Duodenal mucosa (tissue), 2 donors: ENCODE results near the gene PYGM.

Experiments
- H3K27ac ChIP-seq: one replicate; pipeline ENCODE4 v1.7.0; 2013; ENCODE audit warnings: low read depth, low read length
- H3K27me3 ChIP-seq, 2 donors: one replicate each; pipeline ENCODE4 v1.7.0; 2013; ENCODE audit warnings: low read length in 2 of 2, control low read depth in 1 of 2; ENCODE audit not compliant: insufficient read depth in 2 of 2, control insufficient read depth in 1 of 2
- H3K36me3 ChIP-seq, 2 donors: one replicate each; pipeline ENCODE4 v1.7.0; 2013; ENCODE audit warnings: low read length in 2 of 2, control low read depth in 1 of 2; ENCODE audit not compliant: insufficient read depth in 2 of 2, control insufficient read depth in 1 of 2
- H3K4me1 ChIP-seq, 2 donors: one replicate each; pipeline ENCODE4 v1.7.0; 2013; ENCODE audit warnings: low read length in 2 of 2, control low read depth in 1 of 2; ENCODE audit not compliant: insufficient read depth in 2 of 2, control insufficient read depth in 1 of 2
- H3K4me3 ChIP-seq, 2 donors: one replicate each; pipeline ENCODE4 v1.7.0; 2013; ENCODE audit warnings: low read length in 2 of 2, low read depth in 1 of 2
- H3K9ac ChIP-seq, 2 donors: one replicate each; pipeline ENCODE4 v1.7.0; 2013; ENCODE audit warnings: low read length in 2 of 2, low read depth in 1 of 2
- H3K9me3 ChIP-seq, 2 donors: one replicate each; pipeline ENCODE4 v1.7.0; 2013; ENCODE audit warnings: low read length in 2 of 2, control low read depth in 1 of 2; ENCODE audit not compliant: control insufficient read depth in 1 of 2

The PYGM gene

GRCh38 chr11:64723117-64723906 lies 36.5 kb downstream of the PYGM start, which contains the start of gene NRXN2:
Gene NRXN2, minus strand, starts transcription at chr11:64723197. Its CDS starts 9,498 bp downstream, at chr11:64713699.
- H3K27ac ChIP-seq: peak within 1 kb of the TSS; percentile 3
- H3K9ac ChIP-seq: no peak within 1 kb of the TSS
- H3K4me1 ChIP-seq: no peaks in the 10 kb centered on the region
- H3K27me3 ChIP-seq: peaks cover 20 to 29% of the 10 kb centered on the region in 2 donors
- peak within 1 kb of the TSS; percentile 56 to 62 for H3K4me3 ChIP-seq
- H3K9me3 ChIP-seq: no peaks in the 10 kb centered on the region
- H3K36me3 ChIP-seq: no peaks in the 10 kb centered on the region

- no peak overlapping the region for H3K27ac ChIP-seq
- no peaks in the 10 kb centered on the region for H3K9me3 ChIP-seq
- no peaks in the 10 kb centered on the region for H3K36me3 ChIP-seq
- no peak overlapping the region for H3K9ac ChIP-seq
- H3K27me3 ChIP-seq: peaks cover 28 to 37% of the 10 kb centered on the region in 2 donors
- H3K4me3 ChIP-seq: no peak overlapping the region
- H3K4me1 ChIP-seq: no peaks in the 10 kb centered on the region
Measured at GRCh38 chr11:64722141-64723065, 37.4 kb downstream of the PYGM start.

- Histone ChIP-seq H3K9ac (no peak overlapping the region), H3K27ac (no peak overlapping the region), H3K9me3 (no peaks in the 10 kb centered on the region), H3K27me3 (peaks cover 39 to 47% of the 10 kb centered on the region in 2 donors), H3K4me3 (no peak overlapping the region), H3K36me3 (no peaks in the 10 kb centered on the region), H3K4me1 (no peaks in the 10 kb centered on the region)
Measured at GRCh38 chr11:64721359-64721699, 38.4 kb downstream of the PYGM start.

- Histone ChIP-seq H3K9me3 (no peaks in the 10 kb centered on the region), H3K27ac (no peak overlapping the region), H3K36me3 (no peaks in the 10 kb centered on the region), H3K9ac (no peak overlapping the region), H3K27me3 (peaks cover 43 to 51% of the 10 kb centered on the region in 2 donors), H3K4me3 (no peak overlapping the region), H3K4me1 (no peaks in the 10 kb centered on the region)
Measured at GRCh38 chr11:64720640-64721358, 39.0 kb downstream of the PYGM start.

- H3K9me3 ChIP-seq: no peaks in the 10 kb centered on the region
- no peak overlapping the region for H3K27ac ChIP-seq
- no peaks in the 10 kb centered on the region for H3K4me1 ChIP-seq
- H3K27me3 ChIP-seq: peaks cover 49 to 57% of the 10 kb centered on the region in 2 donors
- H3K4me3 ChIP-seq: no peak overlapping the region
- no peaks in the 10 kb centered on the region for H3K36me3 ChIP-seq
- no peak overlapping the region for H3K9ac ChIP-seq
Measured at GRCh38 chr11:64720167-64720566, 39.6 kb downstream of the PYGM start.

- H3K27me3 ChIP-seq: peaks cover 56 to 65% of the 10 kb centered on the region in 2 donors
Measured at GRCh38 chr11:64719406-64719805, 40.4 kb downstream of the PYGM start.

GRCh38 chr11:64718780-64719124 lies 41.0 kb downstream of the PYGM start:
- H3K4me3 ChIP-seq: no peak overlapping the region
- H3K4me1 ChIP-seq: no peaks in the 10 kb centered on the region
- no peaks in the 10 kb centered on the region for H3K9me3 ChIP-seq
- H3K27ac ChIP-seq: no peak overlapping the region
- H3K27me3 ChIP-seq: peaks cover 63 to 71% of the 10 kb centered on the region in 2 donors
- H3K36me3 ChIP-seq: no peaks in the 10 kb centered on the region
- no peak overlapping the region for H3K9ac ChIP-seq

More at GRCh38 chr11:64719406-64719805, 40.4 kb downstream of the PYGM start:
- Histone ChIP-seq H3K4me1 (no peaks in the 10 kb centered on the region), H3K9ac (no peak overlapping the region), H3K9me3 (no peaks in the 10 kb centered on the region), H3K27ac (no peak overlapping the region), H3K4me3 (no peak overlapping the region), H3K36me3 (no peaks in the 10 kb centered on the region)

- Histone ChIP-seq H3K4me3 (no peak overlapping the region), H3K4me1 (no peaks in the 10 kb centered on the region), H3K9ac (no peak overlapping the region), H3K9me3 (no peaks in the 10 kb centered on the region), H3K27me3 (peaks cover 63 to 72% of the 10 kb centered on the region in 2 donors), H3K27ac (no peak overlapping the region), H3K36me3 (no peaks in the 10 kb centered on the region)
Measured at GRCh38 chr11:64718084-64718779, 41.5 kb downstream of the PYGM start.

GRCh38 chr11:64717268-64717578 lies 42.6 kb downstream of the PYGM start:
- Histone ChIP-seq H3K27me3 (peaks cover 64 to 70% of the 10 kb centered on the region in 2 donors), H3K27ac (no peak overlapping the region), H3K36me3 (no peaks in the 10 kb centered on the region), H3K4me1 (no peaks in the 10 kb centered on the region), H3K9ac (no peak overlapping the region), H3K9me3 (no peaks in the 10 kb centered on the region), H3K4me3 (no peak overlapping the region)
